Esophagus squamous epithelium (tissue), 5 donors: ENCODE data around the gene TBC1D2. TPM values are rescaled to one million over a fixed set of nuclear protein-coding genes. Genes with fewer than 3 reads are reported as not detected.

ENCODE experiments used
- DNase-seq: peaks from one replicate; lab custom pipeline; 2025; lab: John Stamatoyannopoulos, UW
- H3K27ac ChIP-seq, 4 donors: fragments of 200-600 bp; sonication (generic); one replicate each; pipeline ENCODE4 v1.5.1; 2016 to 2019; ENCODE audit warnings: mild to moderate bottlenecking in 1 of 4
- H3K27me3 ChIP-seq, 4 donors: fragments of 200-600 bp; sonication (generic); 1 replicate in 3 of 4; 2 replicates in 1 of 4; pipeline versions ENCODE4 v1.5.1 to v1.6.0; 2017 to 2021; ENCODE audit warnings: antibody characterized with exemption in 1 of 4
- H3K36me3 ChIP-seq, 3 donors: fragments of 200-600 bp; sonication (generic); one replicate each; pipeline ENCODE4 v1.5.1; 2016 to 2019
- H3K4me1 ChIP-seq, 3 donors: fragments of 200-600 bp; sonication (generic); one replicate each; pipeline ENCODE4 v1.5.1; 2017 to 2019
- H3K4me3 ChIP-seq, 4 donors: fragments of 200-600 bp; sonication (generic); 1 replicate in 3 of 4; 2 replicates in 1 of 4; pipeline ENCODE4 v1.5.1; 2016 to 2019; ENCODE audit warnings: mild to moderate bottlenecking in 2 of 4, moderate library complexity in 1 of 4
- H3K9me3 ChIP-seq, 3 donors: fragments of 200-600 bp; sonication (generic); one replicate each; pipeline ENCODE4 v1.5.1; 2016 to 2019
- POLR2A ChIP-seq, 4 donors: fragments of 450-650 bp; IDR thresholded peaks; one replicate each; pipeline ENCODE4 v1.6.1; 2017; ENCODE audit warnings: antibody characterized with exemption in 4 of 4, mild to moderate bottlenecking in 4 of 4, moderate library complexity in 3 of 4
- WGBS, 2 donors: methylation state at CpG; one replicate each; pipeline ENCODE4 v1.1.5; 2018; 5-methylcytosine and 5-hydroxymethylcytosine counted together
- intact Hi-C: fragments of 100-400 bp; cut with DNase I; formaldehyde crosslinking; loops from one replicate; pipeline ENCODE4 v1.15.0; 2022
- total RNA-seq, 4 donors: library from RNA; depleted of rRNA; stranded (reverse); fragments of >200 nt; gene quantifications; one replicate each; pipeline ENCODE4 v1.1.0, GENCODE V29; 2016
- TF ChIP-seq, protein P1 (sequence below), 6 experiments: fragments of 450-650 bp in 4 of 6; fragments of 200-600 bp in 2 of 6; sonication (generic) in 2 of 6; IDR thresholded peaks; one replicate each; pipeline ENCODE4 v1.5.1; 2016 to 2019; ENCODE audit warnings: antibody characterized with exemption in 6 of 6, mild to moderate bottlenecking in 4 of 6, moderate library complexity in 4 of 6
- donor health status: DM: yes; HTN: yes; CAD: no.

Gene TBC1D2
- total RNA-seq, 4 donors from 2014 or later = 39.3 to 52.9 (median 49.0) TPM

DNA sequence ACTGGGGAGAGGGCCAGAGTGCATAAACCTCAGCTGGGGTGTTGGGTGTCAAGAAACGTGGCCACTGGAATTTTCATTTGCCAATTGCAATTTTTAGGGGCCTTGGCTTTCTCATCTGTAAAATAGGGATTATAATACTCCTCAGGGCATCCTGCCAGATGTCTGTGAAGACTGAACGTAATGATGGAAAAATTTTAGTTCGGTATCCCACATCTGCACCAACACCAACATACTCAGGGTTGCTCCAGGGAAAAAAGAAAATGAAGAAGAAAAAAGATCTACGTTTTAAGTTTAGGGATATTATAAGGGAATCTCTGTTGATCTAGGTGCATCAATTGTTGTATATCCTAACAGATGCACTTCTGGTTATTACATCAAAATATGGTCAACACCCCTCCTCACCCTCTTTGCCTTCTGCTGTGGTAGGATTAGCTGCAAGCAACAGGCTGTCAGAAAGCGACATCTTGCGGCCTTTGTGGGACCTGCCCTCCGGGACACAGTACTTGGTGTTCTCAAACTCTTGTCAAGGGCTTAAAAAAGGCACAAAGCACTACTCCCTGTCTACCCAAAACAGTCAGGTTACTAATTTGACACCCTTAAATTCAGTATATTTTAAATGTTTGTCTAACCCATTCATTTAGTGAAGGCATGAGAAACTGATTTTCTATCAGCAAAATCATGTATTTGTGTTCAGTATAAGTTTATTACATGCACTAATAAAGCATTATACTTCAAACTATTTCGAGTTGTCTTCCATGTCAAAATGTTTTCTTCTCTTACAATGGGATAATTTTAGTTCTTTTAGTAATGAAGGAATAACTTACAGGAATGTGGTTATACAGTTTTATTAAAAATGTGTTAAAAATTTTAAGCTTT, 8.3 kb upstream of the TBC1D2 start:
- Histone ChIP-seq H3K27me3 (no peaks in the 10 kb centered on the region), H3K9me3 (no peaks in the 10 kb centered on the region), H3K27ac (no peak overlapping the region), H3K36me3 (no peaks in the 10 kb centered on the region), H3K4me3 (no peak overlapping the region), H3K4me1 (no peaks in the 10 kb centered on the region)
- WGBS, 2 donors = 25 to 31% methylated on average over 8 of the region's 8 CpGs
- no peak for DNase-seq
- intact Hi-C loops = loop anchor here (5.0 kb wide), 1 partner anchor 56 kb away; no protein-coding TSS in a partner anchor
- TF ChIP-seq POLR2A (IDR thresholded peaks at IDR 0.05) = no peak
- TF ChIP-seq, protein P1, sequence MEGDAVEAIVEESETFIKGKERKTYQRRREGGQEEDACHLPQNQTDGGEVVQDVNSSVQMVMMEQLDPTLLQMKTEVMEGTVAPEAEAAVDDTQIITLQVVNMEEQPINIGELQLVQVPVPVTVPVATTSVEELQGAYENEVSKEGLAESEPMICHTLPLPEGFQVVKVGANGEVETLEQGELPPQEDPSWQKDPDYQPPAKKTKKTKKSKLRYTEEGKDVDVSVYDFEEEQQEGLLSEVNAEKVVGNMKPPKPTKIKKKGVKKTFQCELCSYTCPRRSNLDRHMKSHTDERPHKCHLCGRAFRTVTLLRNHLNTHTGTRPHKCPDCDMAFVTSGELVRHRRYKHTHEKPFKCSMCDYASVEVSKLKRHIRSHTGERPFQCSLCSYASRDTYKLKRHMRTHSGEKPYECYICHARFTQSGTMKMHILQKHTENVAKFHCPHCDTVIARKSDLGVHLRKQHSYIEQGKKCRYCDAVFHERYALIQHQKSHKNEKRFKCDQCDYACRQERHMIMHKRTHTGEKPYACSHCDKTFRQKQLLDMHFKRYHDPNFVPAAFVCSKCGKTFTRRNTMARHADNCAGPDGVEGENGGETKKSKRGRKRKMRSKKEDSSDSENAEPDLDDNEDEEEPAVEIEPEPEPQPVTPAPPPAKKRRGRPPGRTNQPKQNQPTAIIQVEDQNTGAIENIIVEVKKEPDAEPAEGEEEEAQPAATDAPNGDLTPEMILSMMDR (IDR thresholded peaks at IDR 0.05) = peak; percentile 78 to 94 (median 84)

DNA sequence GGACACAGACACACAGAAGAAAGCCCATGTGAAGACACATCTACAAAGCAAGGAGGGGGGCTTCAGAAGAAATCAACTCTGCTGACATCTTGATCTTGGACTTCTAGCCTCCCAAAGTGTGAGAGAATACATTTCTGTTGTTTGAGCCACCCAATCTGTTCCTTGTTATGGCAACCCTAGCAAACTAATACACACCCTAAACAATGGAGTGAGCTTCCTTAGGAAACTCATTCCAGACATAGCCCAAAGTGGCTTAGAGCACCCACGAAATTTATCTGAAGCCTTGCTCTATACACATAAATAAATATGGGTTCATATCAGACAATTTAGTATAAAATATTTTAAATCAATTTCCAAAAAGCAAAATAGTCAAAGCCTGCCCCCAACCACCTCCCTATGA, 7.6 kb upstream of the TBC1D2 start:
- 45 to 71% methylated on average over 1 of the region's 1 CpG for WGBS, 2 donors
- TF ChIP-seq POLR2A (IDR thresholded peaks at IDR 0.05) = no peak
- TF ChIP-seq, protein P1 (IDR thresholded peaks at IDR 0.05) = no peak
- no peak for DNase-seq
- Histone ChIP-seq H3K27ac (no peak overlapping the region), H3K4me3 (no peak overlapping the region), H3K4me1 (no peaks in the 10 kb centered on the region), H3K36me3 (no peaks in the 10 kb centered on the region), H3K9me3 (no peaks in the 10 kb centered on the region), H3K27me3 (no peaks in the 10 kb centered on the region)
- intact Hi-C loops = loop anchor here (5.0 kb wide), 1 partner anchor 56 kb away; no protein-coding TSS in a partner anchor

DNA sequence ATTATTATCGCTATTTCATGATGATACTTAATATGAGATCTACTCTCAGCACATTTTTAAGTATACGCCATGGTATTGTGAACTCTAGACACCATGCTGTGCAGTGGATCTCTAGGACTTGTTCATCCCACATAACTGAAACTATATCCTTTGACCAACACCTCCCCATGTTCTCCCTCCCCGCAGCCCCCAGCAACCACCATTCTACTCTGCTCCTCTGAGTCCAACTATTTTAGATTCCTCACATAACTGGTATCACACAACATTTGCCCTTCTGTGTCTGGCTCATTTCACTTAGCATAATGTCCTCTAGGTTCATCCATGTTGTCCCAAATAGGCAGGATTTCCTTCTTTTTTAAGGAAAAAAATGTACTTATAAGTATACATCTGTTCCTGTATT, 6.6 kb upstream of the TBC1D2 start:
- no peaks in the 10 kb centered on the region for H3K27me3 ChIP-seq
- intact Hi-C loops = loop anchor here (5.0 kb wide), 1 partner anchor 55 kb away; no protein-coding TSS in a partner anchor
- TF ChIP-seq POLR2A (IDR thresholded peaks at IDR 0.05) = no peak
- TF ChIP-seq, protein P1 (IDR thresholded peaks at IDR 0.05) = no peak
- no peak overlapping the region for H3K4me3 ChIP-seq
- 96% methylated on average over 3 of the region's 3 CpGs for WGBS, 2 donors
- no peak for DNase-seq
- no peaks in the 10 kb centered on the region for H3K9me3 ChIP-seq
- no peak overlapping the region for H3K27ac ChIP-seq
- H3K4me1 ChIP-seq = peaks cover 0 to 2% (median 2%) of the 10 kb centered on the region in 3 donors
- H3K36me3 ChIP-seq = no peaks in the 10 kb centered on the region

DNA sequence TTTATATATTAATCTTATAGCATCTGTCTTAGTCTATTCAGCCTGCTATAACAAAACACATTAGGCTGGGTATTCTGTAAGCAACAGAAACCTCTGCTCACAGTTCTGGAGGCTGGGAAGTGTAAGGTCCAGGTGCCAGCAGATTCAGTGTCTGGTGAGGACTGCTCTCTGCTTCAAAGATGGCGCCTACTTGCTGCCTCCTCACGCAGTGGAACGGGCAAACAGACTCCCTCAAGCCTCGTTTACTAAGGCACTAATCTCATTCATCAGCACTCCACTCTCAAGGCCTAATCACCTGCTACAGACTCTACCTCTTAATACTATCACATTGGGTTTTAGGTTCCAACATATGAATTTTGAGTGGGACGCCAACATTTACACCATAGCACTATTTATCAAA, 5.2 kb upstream of the TBC1D2 start:
- Histone ChIP-seq H3K27me3 (no peaks in the 10 kb centered on the region), H3K4me1 (peaks cover 0 to 11% (median 7%) of the 10 kb centered on the region in 3 donors), H3K9me3 (no peaks in the 10 kb centered on the region), H3K36me3 (no peaks in the 10 kb centered on the region), H3K4me3 (no peak overlapping the region), H3K27ac (no peak overlapping the region)
- DNase-seq = no peak
- 82 to 92% methylated on average over 3 to 5 of the region's 5 CpGs for WGBS, 2 donors
- intact Hi-C loops = loop anchor here (5.0 kb wide), 1 partner anchor 53 kb away; no protein-coding TSS in a partner anchor
- TF ChIP-seq, protein P1 (IDR thresholded peaks at IDR 0.05) = no peak
- no peak for TF ChIP-seq POLR2A (IDR thresholded peaks at IDR 0.05)

DNA sequence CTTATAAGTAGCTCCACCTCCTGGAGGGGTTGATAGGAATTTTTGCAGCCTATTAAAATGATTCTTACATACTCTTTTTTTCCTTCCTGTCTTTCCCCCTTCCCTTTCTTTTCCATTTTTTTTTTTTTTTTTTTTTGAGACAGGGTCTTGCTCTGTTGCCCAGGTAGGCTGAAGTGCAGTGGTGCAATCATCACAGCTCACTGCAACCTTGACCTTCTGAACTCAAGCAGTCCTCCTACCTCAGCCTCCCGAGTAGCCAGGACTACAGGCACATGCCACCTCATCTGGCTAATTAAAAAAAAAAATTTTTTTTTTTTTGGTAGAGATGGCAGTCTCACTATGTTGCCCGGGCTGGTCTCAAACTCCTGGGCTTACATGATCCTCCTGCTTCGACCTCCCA, 4.3 kb upstream of the TBC1D2 start:
- Histone ChIP-seq H3K27ac (no peak overlapping the region), H3K27me3 (no peaks in the 10 kb centered on the region), H3K4me3 (no peak overlapping the region), H3K36me3 (no peaks in the 10 kb centered on the region), H3K9me3 (no peaks in the 10 kb centered on the region), H3K4me1 (peaks cover 0 to 17% (median 10%) of the 10 kb centered on the region in 3 donors)
- no peak for DNase-seq
- intact Hi-C loops = loop anchor here (5.0 kb wide), 1 partner anchor 52 kb away; no protein-coding TSS in a partner anchor
- 86 to 100% methylated on average over 2 of the region's 3 CpGs for WGBS, 2 donors
- no peak for TF ChIP-seq POLR2A (IDR thresholded peaks at IDR 0.05)
- TF ChIP-seq, protein P1 (IDR thresholded peaks at IDR 0.05) = no peak
